Left lung (tissue), 10 donors: Measurements from ENCODE around the gene TRAF3IP3. TPM values are rescaled to one million over a fixed set of nuclear protein-coding genes. Genes with fewer than 3 reads are reported as not detected.

Source experiments
- ATAC-seq: fragments of 200-7000 bp; cut with Tn5 transposase; one replicate; pipeline ENCODE4 v1.9.1; 2020; ENCODE audit warnings: moderate library complexity
- DNase-seq, 4 donors: peaks; one replicate each; pipeline ENCODE4 v3.0.0-alpha.2; 2013 to 2020
- H3K27ac ChIP-seq, 2 donors: fragments of 200-600 bp; sonication (generic) in 1 of 2; one replicate each; pipeline versions ENCODE4 v1.5.0 to v1.8.0; 2020 to 2021
- H3K27me3 ChIP-seq, 2 donors: fragments of 200-600 bp; sonication (generic) in 1 of 2; one replicate each; pipeline versions ENCODE4 v1.5.0 to v1.8.0; 2020 to 2021
- H3K36me3 ChIP-seq, 2 donors: fragments of 200-600 bp; sonication (generic) in 1 of 2; one replicate each; pipeline versions ENCODE4 v1.5.0 to v1.8.0; 2020 to 2021
- H3K4me1 ChIP-seq, 2 donors: fragments of 200-600 bp; one replicate each; pipeline ENCODE4 v1.8.0; 2021
- H3K4me3 ChIP-seq, 2 donors: fragments of 200-600 bp; sonication (generic) in 1 of 2; one replicate each; pipeline versions ENCODE4 v1.5.0 to v1.8.0; 2020 to 2021; ENCODE audit warnings: mild to moderate bottlenecking in 1 of 2
- H3K9me3 ChIP-seq, 2 donors: fragments of 200-600 bp; sonication (generic) in 1 of 2; one replicate each; pipeline versions ENCODE4 v1.5.0 to v1.8.0; 2020 to 2021
- CTCF ChIP-seq, 2 donors: fragments of 200-600 bp; sonication (generic) in 1 of 2; IDR thresholded peaks; one replicate each; pipeline versions ENCODE4 v1.5.0 to v1.8.0; 2021; ENCODE audit warnings: antibody characterized with exemption in 2 of 2
- intact Hi-C, 2 donors: fragments of 100-400 bp; cut with DNase I; formaldehyde crosslinking; loops; one replicate each; pipeline versions ENCODE4 v1.11.2 to v1.14.2; 2022
- polyA plus RNA-seq, 6 donors: library from polyadenylated mRNA; unstranded; fragments of 120-200 nt; gene quantifications; one replicate each; pipeline ENCODE4 v1.2.1, GENCODE V29; 2013; ENCODE audit not compliant: insufficient read length in 6 of 6
- total RNA-seq, 2 donors: library from RNA; stranded (reverse); fragmentation: NEBNext Ultra II Directional; extraction: Animal tissue kit (Norgen Biotek cat#: 25700); gene quantifications; one replicate each; pipeline ENCODE4 v1.2.1, GENCODE V29; 2021
- donor health status: DM: no; HTN: yes; CAD: no.
- donor health status: DM: no; HTN: no; CAD: no.

Gene TRAF3IP3
- total and polyA plus RNA-seq, 8 donors: 2.2 to 13.5 (median 3.1) TPM

- TF ChIP-seq CTCF (IDR thresholded peaks at IDR 0.05): no peak
- Histone ChIP-seq H3K27ac (no peak overlapping the region), H3K4me1 (no peaks in the 10 kb centered on the region), H3K9me3 (no peaks in the 10 kb centered on the region), H3K4me3 (no peak overlapping the region), H3K36me3 (no peaks in the 10 kb centered on the region), H3K27me3 (no peaks in the 10 kb centered on the region)
- ATAC-seq (no peak), DNase-seq (no peak)
- intact Hi-C loops: no loop called here
These were observed 45.8 kb upstream of the TRAF3IP3 start for GRCh38 chr1:209710093-209710492.

GRCh38 chr1:209710847-209711246 lies 45.0 kb upstream of the TRAF3IP3 start:
- Histone ChIP-seq H3K36me3 (no peaks in the 10 kb centered on the region), H3K9me3 (no peaks in the 10 kb centered on the region), H3K4me3 (no peak overlapping the region), H3K27ac (no peak overlapping the region), H3K4me1 (no peaks in the 10 kb centered on the region), H3K27me3 (no peaks in the 10 kb centered on the region)
- DNase-seq: no peak
- no peak for ATAC-seq
- no peak for TF ChIP-seq CTCF (IDR thresholded peaks at IDR 0.05)
- intact Hi-C loops: no loop called here

- no peaks in the 10 kb centered on the region for H3K36me3 ChIP-seq
- H3K27ac ChIP-seq: no peak overlapping the region
- DNase-seq: no peak
- TF ChIP-seq CTCF (IDR thresholded peaks at IDR 0.05): no peak
- H3K4me1 ChIP-seq: no peaks in the 10 kb centered on the region
- intact Hi-C loops: no loop called here
- no peak for ATAC-seq
- H3K4me3 ChIP-seq: no peak overlapping the region
- H3K9me3 ChIP-seq: no peaks in the 10 kb centered on the region
- H3K27me3 ChIP-seq: no peaks in the 10 kb centered on the region
These were observed 41.5 kb upstream of the TRAF3IP3 start for GRCh38 chr1:209714338-209714737.

- ATAC-seq: no peak
- Histone ChIP-seq H3K27me3 (no peaks in the 10 kb centered on the region), H3K36me3 (no peaks in the 10 kb centered on the region), H3K4me3 (no peak overlapping the region), H3K27ac (no peak overlapping the region), H3K4me1 (no peaks in the 10 kb centered on the region), H3K9me3 (no peaks in the 10 kb centered on the region)
- DNase-seq: no peak
- intact Hi-C loops: no loop called here
- TF ChIP-seq CTCF (IDR thresholded peaks at IDR 0.05): no peak
These were observed 40.5 kb upstream of the TRAF3IP3 start for GRCh38 chr1:209715314-209715713.

- ATAC-seq (no peak), DNase-seq (no peak)
- intact Hi-C loops: no loop called here
- Histone ChIP-seq H3K4me3 (no peak overlapping the region), H3K36me3 (no peaks in the 10 kb centered on the region), H3K27ac (no peak overlapping the region), H3K4me1 (no peaks in the 10 kb centered on the region), H3K9me3 (no peaks in the 10 kb centered on the region), H3K27me3 (no peaks in the 10 kb centered on the region)
- no peak for TF ChIP-seq CTCF (IDR thresholded peaks at IDR 0.05)
These were observed 38.0 kb upstream of the TRAF3IP3 start for GRCh38 chr1:209717818-209718217.
